ENCODE results near the gene C2CD4D. TPM values are rescaled to one million over a fixed set of nuclear protein-coding genes. Genes with fewer than 3 reads are reported as not detected.
"Not testable (repeated sequence)": the region's sequence is repeated elsewhere in the genome, so short reads cannot be mapped to it uniquely, and the experiment has no call there.

Gene C2CD4D
- total RNA-seq, 1 donor from 2014 or later, result 0.45 TPM

DNA sequence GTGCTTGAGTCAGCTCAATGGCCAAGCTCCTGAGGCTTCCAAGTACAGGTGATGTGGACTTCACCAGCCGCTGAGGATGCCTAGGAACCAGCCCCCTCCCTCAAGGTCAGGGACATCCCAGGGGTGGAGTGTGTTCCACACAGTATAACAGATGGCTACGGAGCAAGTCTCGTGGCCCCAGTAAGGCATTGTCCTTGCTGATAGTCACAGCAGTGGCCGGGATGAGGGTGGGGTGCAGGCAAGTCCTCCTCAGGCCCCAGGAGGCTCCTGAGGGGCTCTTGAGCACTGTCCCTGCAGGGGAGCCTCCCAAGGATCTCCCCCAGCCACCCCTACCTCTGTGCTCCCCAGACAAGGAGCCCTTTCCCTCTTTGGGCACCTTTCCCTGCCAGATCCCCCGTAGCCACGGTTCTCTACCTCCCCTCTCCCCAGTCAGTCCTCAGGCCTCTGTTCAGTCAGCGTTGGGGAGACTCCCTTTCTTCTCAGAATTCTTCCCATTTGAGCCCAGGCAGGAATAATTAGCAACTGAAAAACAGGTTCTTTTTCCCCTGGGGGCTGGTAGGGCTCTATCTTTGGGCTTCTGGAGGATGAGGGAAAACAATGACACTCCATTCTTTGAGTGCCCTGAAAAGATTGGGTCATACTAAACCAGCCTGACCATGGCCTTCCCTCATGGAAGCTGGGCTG, 21.0 kb upstream of the C2CD4D start:
- no peak for ATAC-seq
- DNase-seq (ENCODE audit: low spot score), result no peak
- intact Hi-C loops (cut with DNase I), result no loop called here

DNA sequence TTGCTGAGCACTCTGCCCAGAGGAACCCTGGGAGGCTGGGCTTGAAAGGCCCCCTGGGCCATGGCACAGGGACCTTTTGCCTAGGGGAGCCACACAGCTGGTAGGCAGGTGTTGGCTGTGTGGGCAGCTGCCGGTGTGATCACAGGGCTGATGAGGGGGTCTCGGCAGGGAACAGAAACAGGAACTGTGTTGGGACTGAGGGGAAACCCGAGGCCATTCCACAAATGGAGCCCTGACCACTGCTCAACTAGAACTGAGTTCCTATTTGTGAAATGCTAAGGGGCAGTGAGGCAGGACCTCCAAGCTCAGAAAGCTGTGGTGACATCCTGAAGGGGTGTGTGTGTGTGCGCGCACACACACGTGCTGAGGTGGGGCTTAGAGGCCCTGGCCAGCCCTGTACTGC, 20.3 kb upstream of the C2CD4D start:
- intact Hi-C loops (cut with DNase I), result no loop called here
- DNase-seq (ENCODE audit: low spot score) (no peak), ATAC-seq (no peak)

DNA sequence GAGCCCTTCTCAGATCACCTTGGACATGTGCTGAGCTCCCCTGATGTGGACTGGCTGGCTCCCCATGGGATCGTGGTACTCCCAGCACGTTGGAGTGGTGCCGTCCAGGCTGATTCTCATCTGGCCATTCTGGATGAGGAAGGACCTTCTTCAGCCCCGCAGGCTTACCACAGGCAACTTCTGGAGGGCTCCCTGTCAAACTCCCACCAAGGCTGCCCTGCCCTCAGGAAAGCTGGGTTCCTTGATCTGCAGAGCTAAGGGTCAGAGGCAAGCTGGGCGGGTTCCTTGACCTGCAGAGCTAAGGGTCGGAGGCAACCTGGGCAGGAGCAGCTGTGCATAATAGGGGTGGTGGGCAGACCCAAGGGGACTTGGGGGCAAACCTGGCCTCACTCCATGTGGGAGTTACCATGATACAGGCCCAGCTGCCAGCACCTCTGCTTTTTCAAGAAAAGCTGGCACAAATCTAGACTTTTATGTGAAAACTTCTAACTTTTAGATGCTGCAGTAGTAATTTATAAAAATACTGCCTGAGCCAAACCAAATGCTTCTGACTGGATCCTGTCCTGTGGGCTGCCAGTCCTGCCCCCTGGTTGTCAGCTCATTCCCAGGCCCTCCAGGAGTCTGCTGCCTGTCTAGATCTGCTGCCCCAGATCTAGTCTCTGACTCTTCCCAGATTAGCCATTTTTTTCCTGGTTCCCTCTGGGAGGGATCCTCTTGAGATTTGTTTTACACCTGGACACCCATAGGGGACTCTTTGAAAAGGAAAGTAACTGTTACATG, 19.5 kb upstream of the C2CD4D start:
- intact Hi-C loops (cut with DNase I), result no loop called here
- ATAC-seq, result no peak
- DNase-seq (ENCODE audit: low spot score), result no peak

DNA sequence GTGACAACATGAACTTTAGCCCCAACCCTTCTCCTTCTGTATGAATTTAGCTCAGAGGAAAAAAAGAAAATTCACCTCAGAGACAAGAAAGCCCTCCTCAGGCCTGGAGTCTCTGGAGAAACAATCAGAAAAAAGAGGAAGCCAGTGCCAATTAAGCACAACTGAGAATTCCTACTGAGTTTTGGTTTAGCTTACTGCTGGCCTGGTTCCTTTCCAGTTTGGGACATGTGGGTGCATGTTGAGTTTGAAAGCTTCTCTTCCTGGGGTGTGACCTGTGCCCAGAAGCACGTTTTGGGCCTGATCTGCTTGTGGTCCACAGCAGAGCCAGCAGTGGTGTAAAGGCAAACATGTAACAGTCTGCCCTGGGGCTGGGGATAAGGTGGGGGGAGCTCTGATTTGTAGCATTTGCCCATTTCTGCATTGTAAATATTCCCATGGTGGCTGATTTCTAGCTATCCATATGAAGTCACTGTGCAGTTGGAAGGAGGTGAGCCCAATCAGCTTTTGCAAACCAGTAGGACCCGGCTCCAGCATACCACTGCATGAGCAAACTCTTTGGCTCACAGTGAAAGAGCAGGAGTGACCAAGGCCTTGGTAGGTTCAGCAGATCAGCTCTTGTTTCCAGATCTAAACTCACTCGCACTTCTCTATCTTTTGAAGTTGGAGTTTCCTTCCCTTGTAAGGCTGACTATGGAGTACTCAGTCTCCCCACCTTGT, 18.6 kb upstream of the C2CD4D start:
- no peak for DNase-seq (ENCODE audit: low spot score)
- intact Hi-C loops (cut with DNase I), result no loop called here
- ATAC-seq, result no peak

DNA sequence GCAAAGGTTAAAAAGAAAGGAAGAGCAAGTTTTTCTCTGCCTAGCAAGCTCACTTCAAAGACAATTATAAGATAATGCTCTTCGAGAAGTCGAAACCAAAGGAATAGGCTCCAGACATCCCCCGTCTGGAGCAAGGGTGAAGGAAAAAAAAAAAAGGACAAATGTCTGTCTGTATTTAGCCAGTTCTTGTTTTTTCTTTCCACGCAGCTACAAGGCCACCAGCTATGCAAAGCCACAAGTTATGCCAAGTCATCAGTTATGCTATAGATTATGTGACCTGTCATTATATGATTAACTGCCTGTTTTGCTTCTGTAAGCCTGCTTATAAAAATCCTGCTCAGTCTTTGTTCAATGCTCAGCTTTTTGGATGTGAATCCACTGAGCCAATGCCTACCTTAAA, 16.3 kb upstream of the C2CD4D start:
- intact Hi-C loops (cut with DNase I), result no loop called here

DNA sequence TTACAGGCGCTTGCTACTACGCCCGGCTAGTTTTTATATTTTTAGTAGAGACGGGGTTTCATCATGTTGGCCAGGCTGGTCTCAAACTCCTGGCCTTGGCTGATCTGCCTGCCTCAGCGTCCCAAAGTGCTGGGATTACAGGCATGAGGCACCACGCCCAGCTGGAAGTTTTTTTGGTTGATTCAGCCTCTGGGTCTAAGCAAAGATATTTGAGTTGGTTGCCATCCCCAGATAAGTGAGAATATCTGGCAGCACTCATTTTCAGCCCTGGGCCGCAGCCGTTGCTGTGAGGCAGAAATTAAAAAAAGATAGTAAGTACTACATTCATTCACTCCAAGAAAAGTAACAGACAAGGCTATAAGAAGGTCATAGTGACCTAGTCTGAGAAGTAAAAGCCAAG, 15.9 kb upstream of the C2CD4D start:
- DNase-seq (ENCODE audit: low spot score); intact Hi-C loops (cut with DNase I): not testable (repeated sequence)
- peak; percentile 52 for ATAC-seq

More for the DNA sequence above, 16.3 kb upstream of the C2CD4D start:
- DNase-seq (ENCODE audit: low spot score) (no peak), ATAC-seq (no peak)

DNA sequence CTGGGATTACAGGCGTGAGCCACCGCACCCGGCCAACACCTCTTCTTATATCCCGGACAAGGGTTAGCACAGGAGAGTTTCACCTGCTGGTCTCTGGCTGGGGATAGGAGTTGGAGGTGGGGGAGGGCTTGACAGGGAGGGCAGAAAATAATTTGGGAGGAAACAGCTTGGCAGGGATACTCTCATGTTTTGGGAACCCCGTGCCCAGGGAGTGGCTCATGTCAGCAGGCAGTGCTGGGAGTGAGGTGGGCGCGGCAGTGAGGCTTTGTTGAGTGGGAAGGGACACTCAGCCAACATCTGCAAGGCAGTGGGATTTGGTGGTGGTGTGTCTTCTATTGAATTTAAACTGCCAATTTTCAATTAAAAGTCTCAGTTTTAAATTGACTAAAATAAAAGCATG, 15.0 kb upstream of the C2CD4D start:
- ATAC-seq (no peak), DNase-seq (ENCODE audit: low spot score) (no peak)
- intact Hi-C loops (cut with DNase I), result no loop called here

DNA sequence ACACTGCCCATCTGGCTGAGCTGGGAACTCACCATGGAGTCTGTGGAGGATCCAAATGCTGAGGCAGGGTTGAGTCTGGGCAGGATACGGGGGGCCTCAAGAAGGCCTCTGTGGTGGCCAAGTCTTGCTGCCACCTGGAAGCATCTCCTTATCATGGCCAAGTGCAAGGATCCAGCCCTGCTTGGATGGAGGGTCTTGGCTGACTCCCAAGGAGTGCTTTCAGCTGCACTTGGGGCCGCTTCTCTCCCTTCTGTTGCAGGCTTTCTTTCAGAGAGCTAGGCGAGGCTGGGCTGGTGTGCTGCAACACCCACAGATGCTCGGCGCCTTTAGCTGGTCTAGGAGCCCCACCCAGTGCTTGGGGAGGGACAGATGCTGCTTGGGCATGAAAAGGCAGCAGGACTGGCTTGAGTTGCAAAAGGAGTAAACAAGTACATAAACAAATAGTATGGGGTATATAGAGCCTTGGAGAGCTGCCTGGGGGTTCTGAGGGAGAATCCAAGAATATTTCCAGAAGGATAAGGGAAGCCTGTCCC, 13.9 kb upstream of the C2CD4D start, which contains the start of gene THEM5:
Gene THEM5 (minus strand): TSS at position 302 of the 533 bp plus-strand sequence. CDS start 147 bp downstream, at position 155.
- no peak for ATAC-seq

DNA sequence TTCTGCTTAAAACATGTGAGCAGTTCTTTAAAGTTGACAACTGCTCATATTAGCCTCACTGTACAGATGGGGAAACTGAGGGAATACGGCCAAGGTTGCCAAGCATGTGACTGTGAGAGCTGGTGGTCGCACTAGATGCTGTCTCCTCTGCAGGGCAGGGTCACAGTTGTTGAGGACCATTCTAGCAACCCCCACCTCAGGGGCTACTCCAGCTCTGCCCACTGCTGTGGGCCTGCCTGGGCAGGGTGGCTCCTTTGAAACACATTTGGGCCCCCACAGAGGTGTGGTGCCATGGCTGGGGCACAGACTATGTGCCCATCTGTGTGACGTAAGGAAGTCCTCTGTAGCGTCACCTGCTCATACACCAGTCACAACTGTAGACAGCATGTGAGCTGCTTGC, 13.1 kb upstream of the C2CD4D start:
- intact Hi-C loops (cut with DNase I), result no loop called here
- ATAC-seq (no peak), DNase-seq (ENCODE audit: low spot score) (no peak)

More for the DNA sequence above, 13.9 kb upstream of the C2CD4D start, which contains the start of gene THEM5:
- intact Hi-C loops (cut with DNase I), result no loop called here
- DNase-seq (ENCODE audit: low spot score), result no peak

DNA sequence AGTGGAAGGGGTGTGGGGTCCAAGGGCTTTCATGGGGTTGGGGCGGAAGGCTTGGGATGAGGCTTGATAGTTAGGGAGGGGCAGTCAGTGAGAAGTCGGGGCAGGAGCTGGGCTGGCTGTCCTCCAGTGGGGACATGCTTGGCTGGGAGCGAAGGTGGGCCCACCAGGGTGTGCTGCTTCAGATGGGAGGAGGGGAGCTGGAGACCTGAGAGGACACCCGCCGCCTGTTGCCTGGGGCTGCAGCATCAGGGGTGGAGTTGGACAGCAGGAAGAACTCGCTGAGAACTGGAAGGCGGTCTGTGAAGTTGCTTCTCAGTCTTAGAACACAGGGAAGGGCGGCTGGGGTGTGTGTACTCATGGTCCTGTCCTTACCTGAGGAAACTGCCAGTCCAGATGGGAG, 12.3 kb upstream of the C2CD4D start:
- ATAC-seq (no peak), DNase-seq (ENCODE audit: low spot score) (peak; percentile 52)
- intact Hi-C loops (cut with DNase I), result no loop called here

DNA sequence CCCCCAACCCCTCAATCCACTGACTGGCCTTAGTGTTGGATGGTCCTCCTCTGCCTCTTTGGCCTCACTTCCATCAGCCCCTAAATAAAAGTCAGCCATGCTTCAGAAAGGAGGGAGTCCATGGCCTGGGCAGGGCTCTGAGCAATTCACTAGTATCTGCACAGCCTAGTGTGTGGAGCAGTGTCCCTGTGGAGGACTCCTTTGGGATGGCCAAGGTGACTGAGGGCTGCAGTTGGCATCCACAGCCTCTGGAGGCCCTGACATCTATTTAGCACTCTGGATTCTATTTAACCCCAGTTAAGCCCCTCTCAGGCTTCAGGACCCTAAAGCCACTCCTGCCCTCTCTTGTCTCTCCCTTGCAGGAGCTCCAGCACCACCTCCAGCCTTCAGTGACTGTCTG, 10.3 kb upstream of the C2CD4D start:
- intact Hi-C loops (cut with DNase I), result no loop called here
- DNase-seq (ENCODE audit: low spot score) (no peak), ATAC-seq (no peak)

DNA sequence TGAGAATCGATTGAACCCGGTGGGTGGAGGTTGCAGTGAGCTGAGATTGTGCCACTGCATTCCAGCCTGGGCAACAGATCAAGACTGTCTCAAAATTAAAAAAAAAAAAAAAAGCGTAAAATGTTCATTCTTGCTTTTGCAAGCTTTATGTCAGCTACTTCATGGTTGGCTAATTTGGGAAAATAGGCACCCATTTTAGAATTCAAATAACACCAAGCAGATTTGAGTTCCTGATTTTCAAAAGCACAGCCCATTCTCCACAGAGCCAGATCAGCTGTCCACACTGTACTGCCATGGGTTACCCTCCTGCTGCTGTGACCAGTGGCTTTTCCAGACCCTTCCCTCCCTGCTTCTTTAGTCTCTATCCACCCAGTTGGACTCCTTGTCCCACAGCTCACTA, 9.5 kb upstream of the C2CD4D start:
- intact Hi-C loops (cut with DNase I), result no loop called here
- peak; percentile 31 for DNase-seq (ENCODE audit: low spot score)
- no peak for ATAC-seq

DNA sequence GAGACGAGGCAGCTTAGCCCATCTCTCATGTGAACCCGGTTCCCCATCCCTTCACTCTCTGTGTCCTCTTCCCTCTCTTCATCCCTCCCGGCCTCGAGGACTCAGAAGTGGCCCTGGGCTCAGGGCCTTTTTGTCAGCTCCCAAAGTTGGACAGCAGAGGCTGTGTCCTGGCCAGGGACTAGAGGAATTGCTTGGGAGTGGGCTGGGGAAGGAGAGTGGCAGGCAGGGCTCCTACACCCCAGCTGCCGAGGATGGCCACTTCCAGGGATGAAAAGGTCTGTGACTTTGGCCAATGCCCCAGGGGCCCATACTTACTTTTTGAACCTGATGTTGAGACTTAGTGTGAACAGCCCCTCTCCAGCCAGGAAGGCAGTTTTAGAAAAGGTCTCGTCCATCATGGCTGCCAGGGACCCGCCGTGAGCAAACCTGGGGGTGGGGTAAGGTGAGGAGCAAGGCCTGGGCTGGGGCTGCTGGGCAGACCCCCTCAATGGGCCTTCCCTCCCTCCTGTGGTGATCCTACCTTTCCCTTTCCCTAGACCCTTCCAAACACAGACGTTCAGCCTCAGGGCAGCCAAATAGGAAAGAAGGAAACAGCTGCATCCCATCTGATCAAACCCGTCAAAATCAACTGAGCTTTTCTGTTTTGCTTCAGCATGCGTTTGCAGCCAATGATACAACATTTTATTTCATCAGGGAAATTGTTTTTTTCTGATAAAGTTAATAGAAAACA, 8.4 kb upstream of the C2CD4D start:
- ATAC-seq (no peak), DNase-seq (ENCODE audit: low spot score) (peak; percentile 32)
- intact Hi-C loops (cut with DNase I), result no loop called here

DNA sequence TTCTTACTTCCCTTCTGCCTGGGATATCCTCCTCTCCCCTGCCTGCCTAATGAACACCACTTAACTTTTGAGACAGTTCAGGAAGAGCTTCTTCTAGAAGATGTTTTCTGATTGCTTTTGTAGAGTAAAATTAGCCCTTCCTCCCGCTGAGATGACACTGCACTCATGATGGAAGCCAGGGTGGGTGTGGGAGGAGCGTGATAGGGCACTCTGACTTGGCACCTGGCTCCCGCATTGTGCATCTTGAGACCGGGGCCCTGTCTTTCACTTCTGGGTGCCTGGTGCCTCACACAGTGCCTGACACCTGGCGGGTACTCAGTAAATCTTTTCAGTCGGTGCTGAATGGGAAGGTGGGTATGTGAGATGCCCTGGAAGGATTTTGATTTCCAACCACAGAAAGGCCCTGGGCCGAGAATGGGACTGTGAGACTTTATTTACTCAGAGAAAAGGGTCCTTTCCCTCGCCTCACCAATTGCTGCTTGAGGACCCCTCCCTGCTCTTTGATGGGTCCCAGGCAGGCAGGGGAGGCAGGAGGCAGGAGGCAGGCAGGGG, 7.1 kb upstream of the C2CD4D start:
- intact Hi-C loops (cut with DNase I), result no loop called here
- ATAC-seq (no peak), DNase-seq (ENCODE audit: low spot score) (peak; percentile 41)

DNA sequence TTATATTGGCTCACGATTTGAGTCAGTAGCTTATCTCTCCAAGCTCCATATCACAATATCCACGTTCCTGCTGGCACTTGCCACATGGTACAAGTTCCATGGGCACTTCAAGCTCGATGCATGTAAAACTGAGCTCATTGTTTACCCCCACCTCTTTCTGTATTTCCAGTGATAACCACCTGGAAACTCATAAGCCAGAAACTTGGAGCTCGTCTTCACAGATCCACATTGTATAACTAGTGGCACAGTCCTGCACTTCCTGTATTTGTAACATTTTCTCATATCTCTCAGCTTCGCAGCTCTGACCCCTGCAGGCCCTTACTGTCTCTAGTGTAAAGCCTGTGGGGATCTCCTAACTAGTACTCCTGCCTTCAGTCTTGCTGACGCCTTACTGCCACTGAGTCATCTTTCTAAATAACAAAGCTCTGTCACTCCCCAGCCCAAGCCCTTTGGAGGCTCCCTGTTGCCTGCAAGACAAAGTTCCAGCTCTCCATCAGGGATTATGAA, 6.5 kb upstream of the C2CD4D start:
- ATAC-seq, result no peak
- intact Hi-C loops (cut with DNase I), result no loop called here
- DNase-seq (ENCODE audit: low spot score), result peak; percentile 19

DNA sequence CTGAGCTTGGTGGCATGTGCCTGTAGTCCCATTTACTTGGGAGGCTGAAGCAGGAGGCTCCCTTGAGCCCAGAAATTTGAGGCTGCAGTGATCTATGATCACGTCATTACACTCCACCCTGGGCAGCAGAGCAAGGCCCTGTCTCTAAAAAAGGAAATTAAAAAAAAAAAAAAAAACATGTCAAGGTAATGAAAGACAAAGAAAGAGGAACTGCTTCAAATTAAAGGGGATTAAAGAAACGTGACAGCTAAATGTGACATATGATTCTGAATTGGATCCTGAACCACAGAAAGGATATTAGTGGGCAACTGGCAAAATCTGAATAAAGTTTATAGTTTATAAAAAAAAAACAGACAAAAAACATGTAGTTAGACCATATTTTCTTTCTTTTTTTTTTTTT, 3.8 kb upstream of the C2CD4D start:
- intact Hi-C loops (cut with DNase I), result no loop called here
- DNase-seq (ENCODE audit: low spot score) (no peak), ATAC-seq (no peak)

DNA sequence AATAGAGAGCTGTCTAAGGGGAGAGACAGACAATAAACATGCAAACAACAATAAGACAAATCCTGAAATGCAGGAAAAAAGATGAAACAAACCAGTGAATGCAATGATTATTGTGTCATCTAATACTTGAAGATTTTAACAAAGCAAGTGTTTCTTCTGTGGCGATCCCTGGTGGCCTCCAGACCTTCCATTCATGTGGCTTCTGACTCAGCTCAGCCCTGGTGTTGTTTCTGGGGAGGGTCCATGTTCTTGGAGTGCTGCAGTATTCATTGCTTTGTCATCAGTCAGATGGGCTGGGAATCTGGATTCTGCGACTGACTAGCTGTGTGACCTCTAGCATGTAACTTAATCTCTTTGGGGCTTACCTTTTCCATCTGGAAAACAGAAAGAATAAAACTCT, 1.5 kb upstream of the C2CD4D start:
- intact Hi-C loops (cut with DNase I), result no loop called here
- DNase-seq (ENCODE audit: low spot score) (no peak), ATAC-seq (no peak)

DNA sequence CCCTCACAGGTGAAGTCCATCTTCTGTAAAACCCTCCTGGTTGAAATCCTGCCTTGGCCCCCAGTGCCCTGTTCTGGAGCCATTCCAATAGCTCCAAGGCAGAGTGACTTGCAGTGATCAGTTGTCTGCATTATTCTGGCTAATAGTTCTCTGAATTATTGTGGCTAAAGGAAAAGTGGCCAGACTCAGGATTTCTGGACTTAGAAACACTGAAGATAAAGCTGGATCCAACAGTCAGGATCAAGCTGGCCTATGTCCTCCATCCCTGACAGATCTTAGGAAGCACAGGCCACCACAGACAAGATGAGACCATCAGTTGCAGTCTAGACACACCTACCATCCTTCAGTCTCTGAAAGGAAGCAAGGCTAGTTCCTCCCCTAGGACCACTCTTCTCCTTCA, 801 bp upstream of the C2CD4D start:
- intact Hi-C loops (cut with DNase I), result no loop called here
- ATAC-seq, result no peak
- no peak for DNase-seq (ENCODE audit: low spot score)

DNA sequence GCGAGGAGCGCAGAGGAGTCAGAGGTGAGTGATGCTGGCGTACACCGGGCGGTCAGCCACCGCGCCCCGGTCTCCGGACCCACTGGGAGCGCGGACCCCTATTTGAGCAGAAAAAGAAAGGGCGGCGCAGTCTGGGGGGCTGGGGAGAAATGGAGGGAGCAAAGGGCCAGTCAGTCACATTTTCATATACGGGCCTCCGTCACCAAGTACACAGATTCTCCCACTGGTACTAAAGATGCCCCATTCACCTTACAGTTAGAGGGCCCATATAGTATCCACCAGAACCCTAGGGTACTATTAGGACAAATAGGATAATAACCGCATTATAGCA, 573 bp downstream of the C2CD4D start:
- ATAC-seq (peak; percentile 6), DNase-seq (ENCODE audit: low spot score) (no peak)
- intact Hi-C loops (cut with DNase I), result no loop called here

Measured in sciatic nerve (tissue), 2 donors.